Liver (tissue), 9 donors: ENCODE measurements around the gene GIMAP6. TPM values are rescaled to one million over a fixed set of nuclear protein-coding genes. Genes with fewer than 3 reads are reported as not detected.
"Not testable (repeated sequence)": the region's sequence is repeated elsewhere in the genome, so short reads cannot be mapped to it uniquely, and the experiment has no call there.

Experiments used
- DNase-seq: peaks from one replicate; pipeline ENCODE4 v3.0.0-alpha.2; 2017; ENCODE audit warnings: low spot score
- H3K27ac ChIP-seq, 2 donors: one replicate each; pipeline ENCODE4 v1.7.0; 2013; ENCODE audit warnings: inconsistent platforms in 2 of 2, low read length in 2 of 2, control low read depth in 1 of 2, low read depth in 1 of 2, mild to moderate bottlenecking in 1 of 2
- H3K27me3 ChIP-seq, 4 donors: one replicate each; pipeline versions ENCODE4 v1.6.1 to v1.7.0; 2013; ENCODE audit warnings: low read length in 3 of 4, inconsistent platforms in 1 of 4, mild to moderate bottlenecking in 1 of 4, moderate library complexity in 1 of 4; ENCODE audit not compliant: control insufficient read depth in 4 of 4, insufficient read depth in 4 of 4
- H3K36me3 ChIP-seq, 4 donors: one replicate each; pipeline versions ENCODE4 v1.6.1 to v1.7.0; 2013; ENCODE audit warnings: low read length in 3 of 4, mild to moderate bottlenecking in 3 of 4, low read depth in 1 of 4, moderate library complexity in 1 of 4; ENCODE audit not compliant: control insufficient read depth in 4 of 4, insufficient read depth in 3 of 4
- H3K4me1 ChIP-seq, 4 donors: one replicate each; pipeline versions ENCODE4 v1.6.1 to v1.7.0; 2013; ENCODE audit warnings: low read length in 3 of 4, mild to moderate bottlenecking in 3 of 4, moderate library complexity in 1 of 4; ENCODE audit not compliant: control insufficient read depth in 4 of 4, insufficient read depth in 4 of 4
- H3K4me3 ChIP-seq, 3 donors: one replicate each; pipeline versions ENCODE4 v1.6.1 to v1.7.0; 2013; ENCODE audit warnings: low read length in 3 of 3, control low read depth in 1 of 3, low read depth in 1 of 3, mild to moderate bottlenecking in 1 of 3
- H3K9ac ChIP-seq, 2 donors: one replicate each; pipeline ENCODE4 v1.7.0; 2013; ENCODE audit warnings: low read length in 2 of 2, mild to moderate bottlenecking in 2 of 2, moderate library complexity in 2 of 2, control low read depth in 1 of 2, low read depth in 1 of 2
- H3K9me3 ChIP-seq, 4 donors: one replicate each; pipeline versions ENCODE4 v1.6.1 to v1.7.0; 2013; ENCODE audit warnings: low read length in 3 of 4; ENCODE audit not compliant: control insufficient read depth in 4 of 4
- EGR1 ChIP-seq, 2 donors: IDR thresholded peaks; 2 replicates each; pipeline ENCODE4 v1.6.1; 2016 to 2018; ENCODE audit warnings: antibody characterized with exemption in 2 of 2, low read depth in 2 of 2
- FOXA2 ChIP-seq: IDR thresholded peaks from 2 replicates; pipeline ENCODE4 v1.6.1; 2016; ENCODE audit warnings: antibody characterized with exemption
- GABPA ChIP-seq, 2 donors: IDR thresholded peaks in 1 of 2; conservative IDR thresholded peaks in 1 of 2; 2 replicates each; pipeline ENCODE4 v1.6.1; 2016; ENCODE audit warnings: antibody characterized with exemption in 2 of 2, mild to moderate bottlenecking in 1 of 2, moderate library complexity in 1 of 2
- HNF4A ChIP-seq, 2 donors: conservative IDR thresholded peaks; 2 replicates each; pipeline ENCODE4 v1.6.1; 2016; ENCODE audit warnings: antibody characterized with exemption in 2 of 2, mild to moderate bottlenecking in 2 of 2
- NR2F2 ChIP-seq: IDR thresholded peaks from 2 replicates; pipeline ENCODE4 v1.6.1; 2016; ENCODE audit warnings: antibody characterized with exemption
- RAD21 ChIP-seq, 2 donors: IDR thresholded peaks; 2 replicates each; pipeline ENCODE4 v1.6.1; 2016; ENCODE audit warnings: antibody characterized with exemption in 2 of 2, mild to moderate bottlenecking in 2 of 2
- RXRA ChIP-seq, 2 donors: IDR thresholded peaks; 2 replicates each; pipeline ENCODE4 v1.6.1; 2017 to 2018; ENCODE audit warnings: antibody characterized with exemption in 2 of 2, mild to moderate bottlenecking in 1 of 2
- SP1 ChIP-seq: IDR thresholded peaks from 2 replicates; pipeline ENCODE4 v1.6.1; 2018; ENCODE audit warnings: antibody characterized with exemption, mild to moderate bottlenecking
- YY1 ChIP-seq: IDR thresholded peaks from 2 replicates; pipeline ENCODE4 v1.6.1; 2016; ENCODE audit warnings: antibody characterized with exemption, mild to moderate bottlenecking
- WGBS: extraction: QIAGEN DNeasy Blood & Tissue Kit; methylation state at CpG from one replicate; pipeline ENCODE4 v1.1.7; 2013; 5-methylcytosine and 5-hydroxymethylcytosine counted together
- polyA plus RNA-seq, 2 donors: library from polyadenylated mRNA; stranded (reverse) in 1 of 2; unstranded in 1 of 2; fragments of 200-250 nt in 1 of 2; fragments of >200 nt in 1 of 2; fragmentation: Nextera tagmentation in 1 of 2; extraction: Ambion mirVana in 1 of 2; gene quantifications; one replicate each; pipeline versions ENCODE4 v1.2.1 to v1.2.3, GENCODE V29; 2013 to 2015
- total RNA-seq, 2 donors: library from RNA; depleted of rRNA; stranded (reverse); fragments of >200 nt; gene quantifications; one replicate each; pipeline ENCODE4 v1.2.3, GENCODE V29; 2014
- TF ChIP-seq, protein P1 (sequence below): IDR thresholded peaks from 2 replicates; pipeline ENCODE4 v1.6.1; 2016; ENCODE audit warnings: antibody characterized with exemption
- TF ChIP-seq, protein P2 (sequence below): fragments of 150-350 bp; IDR thresholded peaks from 2 replicates; pipeline ENCODE4 v1.5.1; 2017; ENCODE audit warnings: improper control_type of control experiment, low read depth, low read length; ENCODE audit not compliant: missing input control
- donor health status: healthy.
- donor health status: healthy.
- donor health status: healthy.
- donor health status: healthy.
- donor health status: healthy.

The GIMAP6 gene
- total and polyA plus RNA-seq, 4 donors = 2.0 to 17.5 (median 11.9) TPM

DNA sequence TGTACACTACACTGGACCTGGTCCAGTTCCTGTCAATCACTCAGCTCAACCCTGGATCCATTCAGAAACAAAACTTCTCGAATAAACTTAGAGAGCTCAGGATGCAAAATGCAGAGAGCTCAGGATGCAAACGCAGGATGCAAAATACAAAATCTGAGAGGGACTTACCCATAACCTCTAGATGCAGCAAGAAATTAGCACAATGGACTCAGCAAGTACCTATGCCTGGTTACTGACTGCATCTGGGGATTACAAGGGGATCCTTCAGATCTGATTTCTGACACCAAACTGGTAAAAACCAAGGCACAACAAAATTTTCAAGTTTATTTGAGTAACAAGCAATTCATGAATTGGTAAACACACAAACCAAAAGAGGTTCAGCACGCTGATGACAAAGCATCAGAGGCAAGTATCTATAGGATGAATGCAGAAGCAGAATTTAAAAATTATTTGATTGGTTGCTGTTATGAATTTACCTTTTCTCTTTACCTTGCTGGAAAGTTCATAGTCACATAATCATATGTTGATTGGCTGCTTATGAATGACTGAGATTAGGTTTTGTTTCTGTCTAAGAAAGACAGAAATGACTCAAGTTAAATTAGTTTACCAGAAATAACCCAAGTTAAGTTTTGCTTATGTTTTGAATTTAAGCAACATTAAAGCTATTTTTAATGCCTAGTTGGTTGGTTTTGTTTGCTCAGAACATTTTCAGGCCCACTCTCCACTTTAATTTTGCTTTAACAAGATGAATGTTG is 11.4 kb downstream of the GIMAP6 start:
- DNase-seq = no peak
- no peak overlapping the region for H3K27ac ChIP-seq
- no peaks in the 10 kb centered on the region for H3K9me3 ChIP-seq
- H3K36me3 ChIP-seq = no peaks in the 10 kb centered on the region
- no peaks in the 10 kb centered on the region for H3K4me1 ChIP-seq
- TF ChIP-seq YY1 = no peak
- TF ChIP-seq, protein P1, sequence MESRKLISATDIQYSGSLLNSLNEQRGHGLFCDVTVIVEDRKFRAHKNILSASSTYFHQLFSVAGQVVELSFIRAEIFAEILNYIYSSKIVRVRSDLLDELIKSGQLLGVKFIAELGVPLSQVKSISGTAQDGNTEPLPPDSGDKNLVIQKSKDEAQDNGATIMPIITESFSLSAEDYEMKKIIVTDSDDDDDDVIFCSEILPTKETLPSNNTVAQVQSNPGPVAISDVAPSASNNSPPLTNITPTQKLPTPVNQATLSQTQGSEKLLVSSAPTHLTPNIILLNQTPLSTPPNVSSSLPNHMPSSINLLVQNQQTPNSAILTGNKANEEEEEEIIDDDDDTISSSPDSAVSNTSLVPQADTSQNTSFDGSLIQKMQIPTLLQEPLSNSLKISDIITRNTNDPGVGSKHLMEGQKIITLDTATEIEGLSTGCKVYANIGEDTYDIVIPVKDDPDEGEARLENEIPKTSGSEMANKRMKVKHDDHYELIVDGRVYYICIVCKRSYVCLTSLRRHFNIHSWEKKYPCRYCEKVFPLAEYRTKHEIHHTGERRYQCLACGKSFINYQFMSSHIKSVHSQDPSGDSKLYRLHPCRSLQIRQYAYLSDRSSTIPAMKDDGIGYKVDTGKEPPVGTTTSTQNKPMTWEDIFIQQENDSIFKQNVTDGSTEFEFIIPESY = no peak
- TF ChIP-seq, protein P2, sequence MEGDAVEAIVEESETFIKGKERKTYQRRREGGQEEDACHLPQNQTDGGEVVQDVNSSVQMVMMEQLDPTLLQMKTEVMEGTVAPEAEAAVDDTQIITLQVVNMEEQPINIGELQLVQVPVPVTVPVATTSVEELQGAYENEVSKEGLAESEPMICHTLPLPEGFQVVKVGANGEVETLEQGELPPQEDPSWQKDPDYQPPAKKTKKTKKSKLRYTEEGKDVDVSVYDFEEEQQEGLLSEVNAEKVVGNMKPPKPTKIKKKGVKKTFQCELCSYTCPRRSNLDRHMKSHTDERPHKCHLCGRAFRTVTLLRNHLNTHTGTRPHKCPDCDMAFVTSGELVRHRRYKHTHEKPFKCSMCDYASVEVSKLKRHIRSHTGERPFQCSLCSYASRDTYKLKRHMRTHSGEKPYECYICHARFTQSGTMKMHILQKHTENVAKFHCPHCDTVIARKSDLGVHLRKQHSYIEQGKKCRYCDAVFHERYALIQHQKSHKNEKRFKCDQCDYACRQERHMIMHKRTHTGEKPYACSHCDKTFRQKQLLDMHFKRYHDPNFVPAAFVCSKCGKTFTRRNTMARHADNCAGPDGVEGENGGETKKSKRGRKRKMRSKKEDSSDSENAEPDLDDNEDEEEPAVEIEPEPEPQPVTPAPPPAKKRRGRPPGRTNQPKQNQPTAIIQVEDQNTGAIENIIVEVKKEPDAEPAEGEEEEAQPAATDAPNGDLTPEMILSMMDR = no peak
- TF ChIP-seq FOXA2 = no peak
- no peak for TF ChIP-seq SP1
- H3K27me3 ChIP-seq = no peaks in the 10 kb centered on the region
- no peak overlapping the region for H3K4me3 ChIP-seq
- H3K9ac ChIP-seq = no peak overlapping the region
- WGBS = 74% methylated on average over 3 of the region's 3 CpGs

DNA sequence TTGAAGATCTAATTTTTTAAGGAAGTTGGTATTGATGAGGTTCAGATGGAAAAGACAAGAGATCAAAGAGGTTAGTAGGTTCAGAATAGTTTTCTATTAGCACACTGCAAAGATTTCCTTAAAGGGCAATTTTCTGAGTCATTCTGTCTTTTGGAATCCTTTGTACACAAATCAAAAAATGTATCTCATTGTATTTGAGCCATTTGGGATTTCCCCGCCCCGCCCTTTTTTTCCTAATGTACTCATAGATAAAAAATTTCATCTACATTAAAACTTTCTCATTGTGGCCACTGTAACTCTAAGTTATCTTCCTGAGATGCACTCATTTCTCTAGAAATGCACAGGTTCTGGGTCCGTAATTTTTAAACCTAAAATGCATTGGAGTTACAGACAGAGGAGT is 12.1 kb downstream of the GIMAP6 start:
- no peaks in the 10 kb centered on the region for H3K9me3 ChIP-seq
- no peaks in the 10 kb centered on the region for H3K4me1 ChIP-seq
- no peaks in the 10 kb centered on the region for H3K27me3 ChIP-seq
- no peak overlapping the region for H3K9ac ChIP-seq
- no peak for TF ChIP-seq SP1
- TF ChIP-seq HNF4A (conservative IDR thresholded peaks at IDR 0.05) = no peak
- TF ChIP-seq NR2F2 = no peak
- TF ChIP-seq, protein P1 = no peak
- TF ChIP-seq GABPA (IDR thresholded peaks at IDR 0.05 in 1 of 2, conservative IDR thresholded peaks at IDR 0.05 in 1 of 2) = no peak
- no peak for TF ChIP-seq EGR1 (IDR thresholded peaks at IDR 0.05; ENCODE audit: low read depth in 2 of 2)
- TF ChIP-seq YY1 = no peak
- TF ChIP-seq RAD21 (IDR thresholded peaks at IDR 0.05) = no peak
- TF ChIP-seq RXRA (IDR thresholded peaks at IDR 0.05) = no peak
- no peak overlapping the region for H3K27ac ChIP-seq
- no peaks in the 10 kb centered on the region for H3K36me3 ChIP-seq
- no peak for DNase-seq
- 93% methylated on average over 3 of the region's 3 CpGs for WGBS
- H3K4me3 ChIP-seq = no peak overlapping the region

DNA sequence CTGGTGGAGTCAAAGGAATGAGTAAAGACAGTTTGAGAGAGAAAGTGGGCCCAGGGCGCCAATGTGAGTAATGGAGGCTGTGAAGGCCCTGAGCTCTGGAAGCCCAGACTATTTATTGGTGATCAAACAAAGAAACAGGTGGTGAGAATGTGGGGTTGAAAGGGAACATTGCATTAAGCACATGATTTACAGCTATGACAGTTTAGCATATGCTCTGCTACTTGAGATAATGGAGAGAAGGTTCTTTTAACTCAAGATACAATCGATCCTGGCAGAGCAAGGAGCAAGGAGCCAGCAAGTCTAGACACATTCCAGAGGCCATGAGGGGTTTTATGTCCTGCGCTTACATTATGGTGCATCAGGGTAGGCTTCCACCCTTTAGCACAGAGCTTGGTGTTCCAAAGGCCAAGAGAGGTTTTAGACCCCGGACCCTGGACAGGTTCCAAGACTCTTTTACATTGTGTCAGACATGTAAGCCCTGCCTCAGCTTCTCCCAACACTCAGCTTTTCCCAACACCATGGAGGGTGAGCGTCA is 16.9 kb downstream of the GIMAP6 start:
- H3K9me3 ChIP-seq, DNase-seq, H3K36me3 ChIP-seq, H3K27me3 ChIP-seq, H3K4me3 ChIP-seq, H3K4me1 ChIP-seq, H3K9ac ChIP-seq, H3K27ac ChIP-seq: not testable (repeated sequence)
- WGBS = 83% methylated on average over 5 of the region's 5 CpGs

DNA sequence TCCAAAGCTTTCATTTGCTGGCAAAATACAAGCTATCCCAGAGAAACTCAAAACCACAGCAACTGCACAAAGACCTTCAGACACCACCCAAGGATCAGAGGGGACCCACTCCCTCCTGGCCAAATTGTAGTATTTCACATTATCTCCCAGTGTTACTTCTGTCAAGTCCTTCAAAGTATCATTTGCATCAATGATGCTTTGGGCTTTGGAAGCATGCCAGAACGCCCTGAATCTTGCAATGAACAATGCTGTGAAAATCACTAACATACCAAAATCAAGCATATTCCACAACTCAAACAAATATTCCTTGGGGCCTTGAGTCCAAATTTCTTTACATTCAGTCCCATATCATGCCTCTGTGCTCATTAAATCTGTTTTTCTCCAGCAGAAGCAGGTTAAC is 17.8 kb downstream of the GIMAP6 start:
- not testable (repeated sequence) for H3K27me3 ChIP-seq, DNase-seq, H3K4me3 ChIP-seq, H3K9ac ChIP-seq, H3K4me1 ChIP-seq, H3K9me3 ChIP-seq, H3K36me3 ChIP-seq, H3K27ac ChIP-seq
- WGBS = 66% methylated on average over 1 of the region's 1 CpG
